ENCODE data around the gene AUNIP.

- TF ChIP-seq EZH2phosphoT487 (IDR thresholded peaks at IDR 0.05; ENCODE audit: borderline replicate concordance, low read length): no peak
- no peak for TF ChIP-seq CTCF (conservative IDR thresholded peaks at IDR 0.05; ENCODE audit: low read depth, low read length)
These were observed 17.4 kb upstream of the AUNIP start for GRCh38 chr1:25876693-25877077.
